Hematopoietic multipotent progenitor cell treated with erythropoietin and hydrocortisone succinate and interleukin-3 and kit ligand, for 6 days (in vitro differentiated cells): ENCODE results near the gene RECK.
"Not testable (repeated sequence)": the region's sequence is repeated elsewhere in the genome, so short reads cannot be mapped to it uniquely, and the experiment has no call there.

ENCODE experiments used
- DNase-seq: peaks from one replicate; pipeline ENCODE4 v3.0.0-alpha.2; 2015

The RECK gene

GRCh38 chr9:36036780-36037548, at the start of gene RECK:
RECK (plus strand) TSS chr9:36036913; CDS start chr9:36036999, 86 bp downstream.
- DNase-seq, result peak; percentile 91

- no peak for DNase-seq
Observed at GRCh38 chr9:35990155-35990554, 46.6 kb upstream of the RECK start.

GRCh38 chr9:35993136-35993535, 43.6 kb upstream of the RECK start:
- DNase-seq, result not testable (repeated sequence)

DNA sequence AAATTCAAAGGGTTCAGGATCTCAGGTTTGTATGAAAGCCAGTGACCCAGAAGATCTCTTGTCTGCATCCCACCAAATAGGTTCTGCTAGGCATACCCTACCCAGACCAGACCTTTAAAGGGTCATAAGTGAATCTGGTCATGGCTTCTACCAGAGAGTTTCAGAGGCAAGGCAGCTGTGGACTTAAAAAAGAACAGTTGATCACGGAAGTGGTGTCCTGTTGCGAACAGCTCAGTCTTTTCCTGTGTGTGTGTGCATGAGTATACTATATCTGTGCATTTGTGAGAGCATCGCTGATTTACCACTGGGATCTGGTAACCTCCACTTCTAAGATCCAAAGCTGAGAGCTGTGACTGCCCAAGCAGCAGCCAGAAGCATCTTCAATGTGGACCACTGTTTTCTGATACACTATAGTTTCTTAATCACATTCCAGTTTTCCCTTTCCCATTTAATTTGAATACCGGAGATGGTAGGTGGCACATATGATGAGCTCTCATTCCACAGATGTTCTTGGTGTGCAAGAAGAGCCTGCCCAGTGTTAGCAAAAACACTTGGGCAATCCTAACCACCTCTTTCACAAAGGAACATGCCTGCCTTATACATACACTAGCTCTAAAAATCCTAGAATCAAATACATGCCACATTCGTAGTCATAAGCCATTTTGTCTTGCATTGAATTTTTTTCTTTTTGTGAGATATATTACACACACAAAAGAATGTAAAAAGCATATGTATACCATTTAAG, 42.6 kb upstream of the RECK start:
- no peak for DNase-seq

- no peak for DNase-seq
Observed at GRCh38 chr9:35994959-35995358, 41.8 kb upstream of the RECK start.

DNA sequence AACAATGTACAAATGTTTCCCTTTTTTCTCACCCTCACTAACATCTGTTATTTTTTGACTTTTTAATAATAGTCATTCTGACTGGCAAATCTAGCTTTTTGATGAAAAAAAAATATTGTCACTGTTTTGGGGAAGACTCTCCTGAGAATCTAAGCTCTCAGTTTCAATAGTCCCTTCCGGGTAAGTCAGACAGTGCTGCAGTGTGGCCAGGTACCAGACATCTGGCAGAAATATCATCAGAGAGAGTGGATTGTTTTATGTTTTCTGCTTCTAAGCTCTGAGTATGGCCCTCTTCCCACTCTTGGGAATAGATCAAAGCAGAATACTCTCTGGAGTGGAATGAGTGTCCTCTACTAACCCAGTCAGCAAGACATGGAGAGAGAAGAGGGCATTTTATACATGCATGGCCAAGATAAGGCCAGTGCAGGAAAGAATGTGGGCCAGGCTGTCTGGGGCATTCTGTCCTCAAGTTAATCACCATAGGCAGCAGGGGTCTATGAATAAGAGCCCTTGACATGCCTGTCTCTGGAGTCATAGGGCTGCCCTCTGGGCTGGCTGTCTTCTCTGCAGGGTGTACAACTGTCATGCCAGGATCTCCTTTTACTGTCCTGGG, 40.2 kb upstream of the RECK start:
- DNase-seq, result no peak

- not testable (repeated sequence) for DNase-seq
Observed at GRCh38 chr9:35997016-35997415, 39.7 kb upstream of the RECK start.

- no peak for DNase-seq
Observed at GRCh38 chr9:35998333-35998732, 38.4 kb upstream of the RECK start.

DNA sequence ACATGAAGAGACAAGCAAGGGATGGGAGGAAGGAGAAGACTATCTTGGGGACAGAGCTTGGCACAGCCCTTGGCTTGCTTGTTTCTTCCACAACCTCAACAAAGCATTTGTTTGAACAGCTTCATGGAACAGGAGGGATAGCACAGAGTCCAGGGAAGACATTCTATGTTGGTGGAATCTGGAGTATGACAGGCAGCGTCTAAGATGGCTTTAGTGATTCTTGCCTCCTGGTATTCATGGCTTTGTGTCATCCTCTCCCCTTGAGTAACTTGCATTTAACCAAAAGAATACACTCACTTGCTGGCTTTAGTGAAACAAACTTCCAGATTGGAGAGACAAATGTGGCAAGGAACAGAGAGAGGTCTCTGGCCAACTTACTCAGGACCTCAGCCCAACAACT, 30.8 kb upstream of the RECK start:
- DNase-seq, result no peak

- DNase-seq, result peak; percentile 66
Observed at GRCh38 chr9:36006549-36007315, 30.0 kb upstream of the RECK start.

- DNase-seq, result no peak
Observed at GRCh38 chr9:36007316-36007708, 29.4 kb upstream of the RECK start.

GRCh38 chr9:36007852-36008251, 28.9 kb upstream of the RECK start:
- no peak for DNase-seq

DNA sequence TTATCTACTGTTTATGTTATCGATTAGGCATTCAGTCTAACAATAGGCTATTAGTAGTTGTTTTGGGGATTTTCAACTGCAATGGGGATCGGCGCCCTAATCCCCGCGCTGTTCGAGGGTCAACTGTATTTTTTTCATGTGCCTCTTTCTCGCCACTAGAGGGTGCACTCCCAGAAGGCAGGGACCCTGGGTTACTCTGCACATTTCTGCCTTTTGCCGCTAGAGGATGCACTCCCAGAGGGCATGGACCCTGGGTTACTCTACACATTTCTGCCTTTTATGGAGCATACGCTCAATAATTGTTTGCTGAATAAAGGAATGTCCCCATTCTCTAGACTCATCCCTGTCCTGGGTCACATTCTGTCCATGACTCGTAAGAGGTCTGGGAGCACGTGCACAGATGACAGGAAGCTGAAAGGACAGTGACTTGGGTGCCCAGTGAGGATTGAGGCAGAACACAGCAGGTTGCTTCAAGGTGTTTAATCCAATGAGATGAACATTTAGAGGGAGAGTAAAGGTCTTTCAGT, 27.9 kb upstream of the RECK start:
- peak; percentile 71 for DNase-seq

- no peak for DNase-seq
Observed at GRCh38 chr9:36011379-36011778, 25.3 kb upstream of the RECK start.

- DNase-seq, result no peak
Observed at GRCh38 chr9:36017278-36017677, 19.4 kb upstream of the RECK start.

DNA sequence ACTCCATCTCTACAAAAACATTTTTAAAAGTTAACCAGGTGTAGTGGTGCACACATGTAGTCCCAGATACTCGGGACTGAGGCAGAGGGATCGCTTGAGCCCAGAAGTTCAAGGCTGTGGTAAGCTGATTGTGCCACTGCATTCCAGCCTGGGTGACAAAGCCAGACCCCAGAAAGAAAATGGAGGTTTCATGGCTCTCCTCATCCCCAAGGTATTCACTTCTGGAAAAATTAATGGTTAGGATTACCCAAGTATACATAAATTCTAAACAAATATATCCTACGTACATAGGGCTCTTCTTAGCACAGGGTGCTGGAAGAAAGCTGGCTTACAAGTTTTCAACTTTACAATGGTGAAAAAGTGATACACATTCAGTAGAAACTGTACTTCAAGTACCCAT, 18.6 kb upstream of the RECK start:
- no peak for DNase-seq

GRCh38 chr9:36018891-36019720, 17.6 kb upstream of the RECK start:
- no peak for DNase-seq

- no peak for DNase-seq
Observed at GRCh38 chr9:36021968-36022367, 14.7 kb upstream of the RECK start.

DNA sequence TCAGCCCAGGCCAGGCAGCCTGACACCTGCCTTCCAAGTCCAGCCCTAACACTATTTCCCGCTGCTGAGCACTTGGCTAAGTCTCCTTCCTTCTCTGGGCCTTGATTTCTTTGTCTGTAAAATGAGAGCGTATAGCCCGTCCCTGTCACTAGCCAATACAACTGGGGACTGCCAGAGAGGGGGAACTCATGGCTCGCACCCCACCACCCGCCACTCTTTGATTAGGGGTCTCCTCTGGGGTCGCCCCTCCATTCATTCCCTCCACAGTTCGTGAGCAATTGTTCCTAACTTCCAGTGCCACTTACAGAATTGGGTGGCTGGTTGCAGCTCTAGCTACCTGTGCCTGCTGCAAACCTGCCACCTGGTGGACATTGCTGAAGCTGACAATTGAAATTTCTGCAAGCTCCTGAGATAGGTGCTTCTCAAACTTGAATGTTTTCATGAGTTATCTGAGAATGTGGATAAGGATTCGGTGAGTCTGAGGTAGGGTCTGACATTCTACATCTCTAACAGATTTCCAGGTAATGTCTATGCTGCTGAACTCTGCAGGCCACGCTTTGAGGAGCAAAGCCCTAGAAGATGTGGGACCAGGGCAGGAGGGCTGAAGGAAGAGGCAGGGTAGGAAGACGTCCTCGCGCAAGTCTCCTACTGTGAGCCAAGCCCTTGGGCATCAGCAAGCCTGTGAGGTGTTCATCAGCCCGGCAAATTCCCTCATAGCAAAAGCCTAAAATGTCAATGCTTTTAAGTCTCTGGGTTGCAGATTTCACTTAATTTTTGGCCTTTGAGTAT, 13.3 kb upstream of the RECK start:
- peak; percentile 80 for DNase-seq

DNA sequence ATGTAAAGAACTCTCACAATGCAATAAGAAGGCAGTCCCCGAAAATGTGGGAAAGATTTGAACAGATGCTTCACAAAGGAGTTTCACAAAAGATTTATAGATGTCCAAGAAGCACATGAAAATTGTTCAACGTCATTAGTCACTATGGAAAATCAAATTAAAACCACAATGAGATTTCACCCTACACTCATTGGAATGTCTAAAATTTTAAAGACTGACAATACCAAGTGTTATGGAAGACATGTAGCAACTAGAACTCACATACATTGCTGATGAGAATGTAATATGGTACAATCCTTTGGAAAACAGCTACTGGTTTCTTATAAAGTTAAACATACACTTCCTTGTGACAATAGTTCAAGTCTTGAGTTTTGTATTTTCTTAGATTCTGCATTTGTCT, 11.0 kb upstream of the RECK start:
- no peak for DNase-seq

DNA sequence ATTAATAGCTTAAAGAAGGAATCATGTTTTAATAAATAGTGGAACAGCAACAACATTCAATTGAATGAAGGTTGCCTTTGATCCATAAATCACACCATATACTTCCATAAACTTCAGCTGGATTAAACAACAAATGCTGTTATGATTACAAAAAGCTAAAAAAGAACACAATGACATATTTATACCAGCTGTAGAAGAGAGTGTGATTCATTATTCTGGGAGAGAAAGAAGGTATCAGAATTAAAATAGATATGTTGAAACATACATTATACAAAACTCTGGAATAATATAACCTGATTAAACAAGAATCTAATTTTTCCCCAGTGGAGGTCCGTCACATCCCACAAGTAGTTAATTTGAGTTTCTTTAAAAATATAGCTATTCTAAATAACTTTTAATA, 7.5 kb upstream of the RECK start:
- no peak for DNase-seq
